Prostate gland (tissue), 2 donors: ENCODE data around the gene ALAD.

ENCODE experiments used
- POLR2A ChIP-seq: fragments of 450-650 bp; IDR thresholded peaks from one replicate; pipeline ENCODE4 v1.6.1; 2016; ENCODE audit warnings: antibody characterized with exemption, mild to moderate bottlenecking
- TF ChIP-seq, protein P1 (sequence below), 4 experiments: fragments of 200-600 bp in 2 of 4; fragments of 450-650 bp in 2 of 4; sonication (generic) in 2 of 4; IDR thresholded peaks; 1 replicate in 3 of 4; 2 replicates in 1 of 4; pipeline ENCODE4 v1.5.1; 2016 to 2019; ENCODE audit warnings: antibody characterized with exemption in 4 of 4, mild to moderate bottlenecking in 2 of 4, moderate library complexity in 2 of 4

DNA sequence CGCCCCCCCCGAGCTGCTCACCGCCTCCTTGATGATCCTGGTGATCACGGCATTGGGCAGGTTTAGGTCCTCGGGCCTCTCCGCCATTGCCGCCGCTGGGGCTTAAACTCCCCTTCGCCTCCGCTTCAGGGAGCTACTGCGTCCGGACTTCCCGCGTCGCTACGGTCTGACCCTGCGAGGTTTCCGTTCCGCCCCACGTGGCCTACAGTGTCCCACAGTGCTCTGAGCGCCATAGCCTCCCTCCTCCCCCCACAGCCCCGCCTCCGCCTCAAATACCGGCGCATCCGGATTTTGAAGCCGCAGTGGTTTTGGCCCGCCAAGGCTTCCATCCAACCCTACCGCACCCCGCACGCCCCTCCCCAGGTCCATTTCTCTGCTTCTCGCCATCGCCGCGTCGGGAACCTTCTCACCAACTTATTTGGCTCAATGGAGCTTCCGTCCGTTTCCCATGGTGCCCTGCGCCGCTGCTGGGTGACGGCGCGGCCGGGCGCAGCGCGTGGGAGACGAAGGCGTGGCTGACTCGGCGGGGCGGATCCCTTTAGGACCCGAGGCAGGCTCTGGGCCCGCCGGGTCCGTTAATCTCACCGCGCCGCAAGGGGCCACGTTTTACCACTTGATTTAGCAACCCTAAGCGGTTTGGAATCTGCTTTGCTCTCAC lies 9.3 kb upstream of the ALAD start, which contains the start of the genes C9orf43 and POLE3:
- TF ChIP-seq, protein P1, sequence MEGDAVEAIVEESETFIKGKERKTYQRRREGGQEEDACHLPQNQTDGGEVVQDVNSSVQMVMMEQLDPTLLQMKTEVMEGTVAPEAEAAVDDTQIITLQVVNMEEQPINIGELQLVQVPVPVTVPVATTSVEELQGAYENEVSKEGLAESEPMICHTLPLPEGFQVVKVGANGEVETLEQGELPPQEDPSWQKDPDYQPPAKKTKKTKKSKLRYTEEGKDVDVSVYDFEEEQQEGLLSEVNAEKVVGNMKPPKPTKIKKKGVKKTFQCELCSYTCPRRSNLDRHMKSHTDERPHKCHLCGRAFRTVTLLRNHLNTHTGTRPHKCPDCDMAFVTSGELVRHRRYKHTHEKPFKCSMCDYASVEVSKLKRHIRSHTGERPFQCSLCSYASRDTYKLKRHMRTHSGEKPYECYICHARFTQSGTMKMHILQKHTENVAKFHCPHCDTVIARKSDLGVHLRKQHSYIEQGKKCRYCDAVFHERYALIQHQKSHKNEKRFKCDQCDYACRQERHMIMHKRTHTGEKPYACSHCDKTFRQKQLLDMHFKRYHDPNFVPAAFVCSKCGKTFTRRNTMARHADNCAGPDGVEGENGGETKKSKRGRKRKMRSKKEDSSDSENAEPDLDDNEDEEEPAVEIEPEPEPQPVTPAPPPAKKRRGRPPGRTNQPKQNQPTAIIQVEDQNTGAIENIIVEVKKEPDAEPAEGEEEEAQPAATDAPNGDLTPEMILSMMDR (IDR thresholded peaks at IDR 0.05), result peak in 1 of 4 experiments; percentile 13
- peak; percentile 56 for TF ChIP-seq POLR2A
